IMR-90 (cell line): ENCODE measurements around the gene IQSEC3. TPM values are rescaled to one million over a fixed set of nuclear protein-coding genes. Genes with fewer than 3 reads are reported as not detected.
"Not testable (repeated sequence)": the region's sequence is repeated elsewhere in the genome, so short reads cannot be mapped to it uniquely, and the experiment has no call there.

ENCODE experiments used
- ATAC-seq: fragments of 200-7000 bp; cut with Tn5 transposase; 2 replicates; pipeline ENCODE4 v1.9.1; 2020; ENCODE audit warnings: low read depth, mild to moderate bottlenecking, moderate library complexity
- BruUV-seq: library from RNA; stranded (reverse); fragments of 400-500 nt; replicated peaks from 2 replicates; lab custom pipeline; 2021; lab: Mats Ljungman, UMichigan
- CTCF ChIA-PET: fragments of 300-600 bp; formaldehyde crosslinking; extraction: SDS; loops from one replicate; lab custom pipeline; 2021; ENCODE audit warnings: antibody characterized with exemption; lab: Yijun Ruan, JAX
- POLR2A ChIA-PET: fragments of 300-600 bp; sonication (Branson Sonifier 250); formaldehyde crosslinking; loops from one replicate; lab custom pipeline; 2022; ENCODE audit warnings: antibody characterized with exemption; ENCODE audit not compliant: unreplicated experiment; lab: Charles Lee
- DNase-seq: peaks from one replicate; pipeline ENCODE4 v3.0.0; 2013
- H2AFZ ChIP-seq: replicated peaks from 2 replicates; pipeline ENCODE3; 2013; ENCODE audit warnings: low read length, mild to moderate bottlenecking; ENCODE audit not compliant: poor library complexity
- H2AK5ac ChIP-seq: 2 replicates; pipeline ENCODE4 v1.6.1; 2013; ENCODE audit warnings: low read depth, low read length, inconsistent platforms
- H2AK9ac ChIP-seq: replicated peaks from 2 replicates; pipeline ENCODE3; 2013; ENCODE audit warnings: mild to moderate bottlenecking, low read depth, low read length, moderate library complexity; ENCODE audit not compliant: poor library complexity
- H2BK120ac ChIP-seq: 2 replicates; pipeline ENCODE4 v1.6.1; 2013; ENCODE audit warnings: low read depth, low read length, inconsistent platforms
- H2BK15ac ChIP-seq: 3 replicates; pipeline ENCODE4 v1.6.1; 2013; ENCODE audit warnings: low read depth, low read length, inconsistent platforms
- H2BK20ac ChIP-seq: 2 replicates; pipeline ENCODE4 v1.6.1; 2013; ENCODE audit warnings: low read depth, mild to moderate bottlenecking, inconsistent platforms, low read length, moderate library complexity
- H2BK5ac ChIP-seq: 2 replicates; pipeline ENCODE4 v1.6.1; 2013; ENCODE audit warnings: mild to moderate bottlenecking, low read depth, low read length, inconsistent platforms; ENCODE audit not compliant: poor library complexity, severe bottlenecking
- H3K14ac ChIP-seq: replicated peaks from 2 replicates; pipeline ENCODE4 v1.6.1; 2013; ENCODE audit warnings: low read depth, low read length, inconsistent platforms
- H3K18ac ChIP-seq: 2 replicates; pipeline ENCODE4 v1.6.1; 2013; ENCODE audit warnings: low read depth, low read length, control low read depth
- H3K23ac ChIP-seq: 2 replicates; pipeline ENCODE4 v1.6.1; 2013; ENCODE audit warnings: low read depth, low read length, inconsistent platforms
- H3K27ac ChIP-seq: 2 replicates; pipeline ENCODE4 v1.5.1; 2013; ENCODE audit warnings: mild to moderate bottlenecking, control low read depth, low read length; ENCODE audit not compliant: insufficient read depth
- H3K27me3 ChIP-seq: 2 replicates; pipeline ENCODE4 v1.6.1; 2013; ENCODE audit warnings: low read length; ENCODE audit not compliant: control insufficient read depth, insufficient read depth
- H3K36me3 ChIP-seq: 2 replicates; pipeline ENCODE4 v1.6.1; 2013; ENCODE audit warnings: low read length, mixed read lengths; ENCODE audit not compliant: control insufficient read depth, insufficient read depth
- H3K4ac ChIP-seq: 2 replicates; pipeline ENCODE4 v1.6.1; 2013; ENCODE audit warnings: low read depth, low read length, inconsistent platforms
- H3K4me1 ChIP-seq: 2 replicates; pipeline ENCODE4 v1.6.1; 2013; ENCODE audit warnings: low read length, mixed read lengths; ENCODE audit not compliant: control insufficient read depth, insufficient read depth
- H3K4me2 ChIP-seq: 2 replicates; pipeline ENCODE4 v1.6.1; 2013; ENCODE audit warnings: low read depth, mild to moderate bottlenecking, control low read depth, low read length, moderate library complexity
- H3K4me3 ChIP-seq: 2 replicates; pipeline ENCODE4 v1.5.1; 2013; ENCODE audit warnings: low read depth, mild to moderate bottlenecking, control low read depth, low read length, moderate library complexity; ENCODE audit not compliant: insufficient read depth
- H3K56ac ChIP-seq: 2 replicates; pipeline ENCODE4 v1.6.1; 2013; ENCODE audit warnings: low read length, inconsistent platforms; ENCODE audit not compliant: insufficient read depth; ENCODE audit errors: extremely low read depth
- H3K79me1 ChIP-seq, 2 experiments: 2 replicates each; pipeline ENCODE4 v1.6.1; 2013; ENCODE audit warnings: low read length in 2 of 2, inconsistent platforms in 1 of 2, low read depth in 1 of 2
- H3K9ac ChIP-seq: 2 replicates; pipeline ENCODE4 v1.6.1; 2013; ENCODE audit warnings: low read depth, low read length, control low read depth
- H3K9me1 ChIP-seq: 2 replicates; pipeline ENCODE4 v1.6.1; 2013; ENCODE audit warnings: low read length, inconsistent platforms; ENCODE audit not compliant: insufficient read depth
- H3K9me3 ChIP-seq: 2 replicates; pipeline ENCODE4 v1.6.1; 2013; ENCODE audit warnings: low read length; ENCODE audit not compliant: control insufficient read depth, insufficient read depth
- H4K20me1 ChIP-seq: 2 replicates; pipeline ENCODE4 v1.6.1; 2013; ENCODE audit warnings: low read length, inconsistent platforms; ENCODE audit not compliant: insufficient read depth
- H4K5ac ChIP-seq: 2 replicates; pipeline ENCODE4 v1.6.1; 2013; ENCODE audit warnings: mild to moderate bottlenecking, low read depth, low read length, control low read depth
- H4K8ac ChIP-seq, 2 experiments: 2 replicates each; pipeline ENCODE4 v1.6.1; 2013; ENCODE audit warnings: low read depth in 2 of 2, low read length in 2 of 2, control low read depth in 1 of 2, inconsistent platforms in 1 of 2
- H4K91ac ChIP-seq: 2 replicates; pipeline ENCODE4 v1.6.1; 2013; ENCODE audit warnings: low read depth, low read length, inconsistent platforms; ENCODE audit not compliant: insufficient read depth
- WGBS, 2 experiments: methylation state at CpG; one replicate each; pipeline versions ENCODE4 v1.1.5 to v1.1.7; 2013; ENCODE audit warnings: missing lambda C conversion rate in 2 of 2; ENCODE audit not compliant: insufficient read length in 1 of 2; ENCODE audit errors: extremely low coverage in 2 of 2; 5-methylcytosine and 5-hydroxymethylcytosine counted together
- dilution Hi-C: fragments of 300-500 bp; cut with HindIII; formaldehyde crosslinking; loops from one replicate; pipeline ENCODE4 v1.14.3; 2018; ENCODE audit warnings: low sequenced_read_pairs; ENCODE audit not compliant: unreplicated experiment
- in situ Hi-C: fragments of 300-500 bp; cut with MboI; formaldehyde crosslinking; loops from 3 replicates; pipeline ENCODE4 v1.14.3; 2019; ENCODE audit warnings: low sequenced_read_pairs, inconsistent platforms, mixed read lengths
- intact Hi-C: fragments of 100-400 bp; cut with micrococcal nuclease; formaldehyde crosslinking; loops from 2 replicates; pipeline ENCODE4 v1.10.0; 2022
- polyA plus RNA-seq, 3 experiments: library from polyadenylated mRNA; depleted of rRNA; stranded (reverse); fragments of >200 nt; gene quantifications; 2 replicates each; pipeline ENCODE4 v1.2.3, GENCODE V29; 2012; ENCODE audit warnings: low replicate concordance in 1 of 3
- total RNA-seq: library from RNA; depleted of rRNA; stranded (reverse); fragments of >200 nt; gene quantifications from 2 replicates; pipeline ENCODE4 v1.2.3, GENCODE V29; 2012

Gene IQSEC3
- total and polyA plus RNA-seq, 2 of the 4 experiments (the other 2 are of a cell fraction), result 0.10 TPM; not detected in 1

- H3K27me3 ChIP-seq, H3K23ac ChIP-seq, DNase-seq, H2AFZ ChIP-seq, H3K27ac ChIP-seq, H3K36me3 ChIP-seq, H4K20me1 ChIP-seq, H2BK5ac ChIP-seq, H2BK20ac ChIP-seq, H3K9me1 ChIP-seq, H3K56ac ChIP-seq, BruUV-seq, dilution Hi-C loops, H2AK5ac ChIP-seq, H2AK9ac ChIP-seq, H2BK15ac ChIP-seq, in situ Hi-C loops, H3K18ac ChIP-seq, H3K4me3 ChIP-seq, intact Hi-C loops, H3K9ac ChIP-seq, H3K79me1 ChIP-seq, H3K4me2 ChIP-seq, POLR2A ChIA-PET, H3K9me3 ChIP-seq, H3K14ac ChIP-seq, H4K5ac ChIP-seq, H3K4me1 ChIP-seq, H4K91ac ChIP-seq, CTCF ChIA-PET, H2BK120ac ChIP-seq, H3K4ac ChIP-seq: not testable (repeated sequence)
- 0 out of 4 replicates have a peak overlapping the region, but pooled peaks of 1 of the 2 experiments have one; percentile 21 for H4K8ac ChIP-seq
- WGBS, 2 experiments, result 60% methylated on average over 3 of the region's 5 CpGs; no CpG with 5 or more reads in 1 of the 2 experiments
- peak; percentile 53 for ATAC-seq
Measured at GRCh38 chr12:49149-49548, 17.4 kb upstream of the IQSEC3 start.

- H4K20me1 ChIP-seq, H2BK20ac ChIP-seq, H3K27ac ChIP-seq, H3K79me1 ChIP-seq, BruUV-seq, in situ Hi-C loops, H3K56ac ChIP-seq, ATAC-seq, intact Hi-C loops, H2AK5ac ChIP-seq, H3K4me2 ChIP-seq, H3K9ac ChIP-seq, H3K18ac ChIP-seq, H3K9me3 ChIP-seq, H3K14ac ChIP-seq, DNase-seq, dilution Hi-C loops, H4K91ac ChIP-seq, POLR2A ChIA-PET, H2AK9ac ChIP-seq, H2BK120ac ChIP-seq, H2BK5ac ChIP-seq, H3K23ac ChIP-seq, H3K9me1 ChIP-seq, H2AFZ ChIP-seq, H3K36me3 ChIP-seq, CTCF ChIA-PET, H4K8ac ChIP-seq, H3K4me1 ChIP-seq, H3K4me3 ChIP-seq, H3K4ac ChIP-seq, H4K5ac ChIP-seq, H2BK15ac ChIP-seq: not testable (repeated sequence)
- WGBS, 2 experiments, result no CpG with 5 or more reads among the region's 5 CpGs
- H3K27me3 ChIP-seq, result peaks cover 16% of the 10 kb centered on the region
Measured at GRCh38 chr12:51087-51486, 15.5 kb upstream of the IQSEC3 start.
